SU-DHL-6 (cell line): Measurements from ENCODE around the gene PTPRJ.

Source experiments
- H2AFZ ChIP-seq: fragments of 200-600 bp; sonication (generic); 2 replicates; pipeline ENCODE4 v1.6.1; 2014; ENCODE audit warnings: low read depth, mild to moderate bottlenecking, moderate library complexity, mixed read lengths, antibody characterized with exemption, low read length; ENCODE audit not compliant: severe bottlenecking
- H3F3A ChIP-seq: fragments of 200-600 bp; shearing (Covaris generic); 2 replicates; pipeline ENCODE4 v1.6.0; 2016; ENCODE audit warnings: antibody characterized with exemption, mild to moderate bottlenecking; ENCODE audit not compliant: insufficient read depth
- H3K27ac ChIP-seq: fragments of 200-600 bp; sonication (generic); 2 replicates; pipeline ENCODE4 v1.5.1; 2016; ENCODE audit warnings: low read depth, mild to moderate bottlenecking, low read length, moderate library complexity, mixed read lengths
- H3K27me3 ChIP-seq: fragments of 200-600 bp; sonication (generic), shearing (Covaris generic); 2 replicates; pipeline ENCODE4 v1.6.0; 2014; ENCODE audit warnings: mild to moderate bottlenecking, low read length
- H3K36me3 ChIP-seq: fragments of 200-600 bp; sonication (generic); 2 replicates; pipeline ENCODE4 v1.6.1; 2014; ENCODE audit warnings: mild to moderate bottlenecking, low read length, mixed read lengths
- H3K4me2 ChIP-seq: fragments of 300-600, 200-600 bp; shearing (Covaris generic), sonication (generic); 2 replicates; pipeline ENCODE4 v1.6.0; 2014; ENCODE audit warnings: low read length, low read depth, mild to moderate bottlenecking; ENCODE audit not compliant: poor library complexity, severe bottlenecking
- H3K4me3 ChIP-seq: fragments of 200-600 bp; sonication (generic); 2 replicates; pipeline ENCODE4 v1.5.1; 2014; ENCODE audit warnings: antibody characterized with exemption, low read length, mild to moderate bottlenecking, mixed read lengths; ENCODE audit not compliant: insufficient read depth, poor library complexity, severe bottlenecking
- H3K79me2 ChIP-seq: fragments of 200-600 bp; sonication (generic); 2 replicates; pipeline ENCODE4 v1.6.1; 2014; ENCODE audit warnings: mild to moderate bottlenecking, low read length, moderate library complexity; ENCODE audit not compliant: insufficient read depth
- H3K9ac ChIP-seq: fragments of 200-600 bp; sonication (generic); 2 replicates; pipeline ENCODE4 v1.7.0; 2014; ENCODE audit warnings: mild to moderate bottlenecking, low read length
- H3K9me2 ChIP-seq: fragments of 200-600 bp; sonication (generic); replicated peaks from 2 replicates; pipeline ENCODE4 v1.6.1; 2014; ENCODE audit warnings: low read length; ENCODE audit not compliant: insufficient read depth
- H3K9me3 ChIP-seq: fragments of 200-600 bp; sonication (generic); 2 replicates; pipeline ENCODE4 v1.6.1; 2014; ENCODE audit warnings: low read length, mixed read lengths; ENCODE audit not compliant: insufficient read depth
- H4K20me1 ChIP-seq: fragments of 200-600 bp; sonication (generic); 2 replicates; pipeline ENCODE4 v1.6.1; 2014; ENCODE audit warnings: low read depth, mild to moderate bottlenecking, antibody characterized with exemption, low read length, moderate library complexity, mixed read lengths
- CTCF ChIP-seq: fragments of 200-600 bp; sonication (generic); IDR thresholded peaks from one replicate; pipeline ENCODE4 v1.5.1; 2017; ENCODE audit warnings: antibody characterized with exemption, mild to moderate bottlenecking, low read length, moderate library complexity; ENCODE audit not compliant: insufficient read depth, poor library complexity, severe bottlenecking
- EZH2phosphoT487 ChIP-seq: fragments of 200-600 bp; sonication (generic), shearing (Covaris generic); conservative IDR thresholded peaks from 2 replicates; pipeline ENCODE4 v1.6.1; 2018; ENCODE audit warnings: mild to moderate bottlenecking, antibody characterized with exemption, low read length, moderate library complexity, mixed read lengths

Gene PTPRJ

GRCh38 chr11:47967577-47968525, 12.5 kb upstream of the PTPRJ start:
- no peak overlapping the region for H2AFZ ChIP-seq

GRCh38 chr11:47969401-47969800, 11.0 kb upstream of the PTPRJ start:
- H3K27me3 ChIP-seq: no peaks in the 10 kb centered on the region
- TF ChIP-seq EZH2phosphoT487 (no peak), CTCF (no peak)
- no peak overlapping the region for H3K9ac ChIP-seq
- no peaks in the 10 kb centered on the region for H3K79me2 ChIP-seq
- no peak overlapping the region for H3K4me3 ChIP-seq
- H3K4me2 ChIP-seq: no peak overlapping the region
- no peaks in the 10 kb centered on the region for H3K9me2 ChIP-seq
- no peak overlapping the region for H2AFZ ChIP-seq
- no peak overlapping the region for H3K27ac ChIP-seq
- no peaks in the 10 kb centered on the region for H4K20me1 ChIP-seq
- H3F3A ChIP-seq: no peaks in the 10 kb centered on the region
- H3K36me3 ChIP-seq: no peaks in the 10 kb centered on the region
- H3K9me3 ChIP-seq: no peaks in the 10 kb centered on the region

More at GRCh38 chr11:47967577-47968525, 12.5 kb upstream of the PTPRJ start:
- TF ChIP-seq CTCF: no peak
- no peak for TF ChIP-seq EZH2phosphoT487
- no peaks in the 10 kb centered on the region for H3K79me2 ChIP-seq
- H3K9me3 ChIP-seq: no peaks in the 10 kb centered on the region
- no peak overlapping the region for H3K27ac ChIP-seq
- H3K27me3 ChIP-seq: no peaks in the 10 kb centered on the region
- no peak overlapping the region for H3K4me3 ChIP-seq
- H3K36me3 ChIP-seq: no peaks in the 10 kb centered on the region
- H3F3A ChIP-seq: no peaks in the 10 kb centered on the region
- H3K4me2 ChIP-seq: no peak overlapping the region
- H3K9ac ChIP-seq: no peak overlapping the region
- no peaks in the 10 kb centered on the region for H3K9me2 ChIP-seq
- H4K20me1 ChIP-seq: no peaks in the 10 kb centered on the region

DNA sequence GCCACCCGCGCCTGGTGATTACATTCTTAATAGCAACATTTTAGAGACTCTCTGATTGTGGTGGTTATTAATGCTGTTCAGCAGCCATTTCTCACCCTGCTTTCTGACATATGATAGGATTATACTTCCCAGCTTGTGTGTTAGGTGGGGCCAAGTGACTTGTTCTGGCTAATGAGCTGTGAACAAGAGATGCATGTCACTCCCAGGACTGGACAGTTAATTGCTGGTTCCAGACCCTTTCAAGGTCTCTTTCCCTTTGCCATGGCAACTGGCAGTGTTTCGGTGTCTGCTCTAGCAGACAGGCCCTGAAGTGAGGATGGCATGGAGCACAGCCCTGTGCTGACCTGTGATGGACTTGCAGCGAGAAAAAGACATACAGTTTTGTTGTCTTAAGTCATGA, 8.9 kb upstream of the PTPRJ start:
- no peak overlapping the region for H3K9ac ChIP-seq
- H3K27ac ChIP-seq: no peak overlapping the region
- no peak overlapping the region for H2AFZ ChIP-seq
- H3K4me3 ChIP-seq: no peak overlapping the region
- no peak for TF ChIP-seq CTCF
- no peak for TF ChIP-seq EZH2phosphoT487
- no peaks in the 10 kb centered on the region for H3K27me3 ChIP-seq
- H3K9me3 ChIP-seq: no peaks in the 10 kb centered on the region
- no peak overlapping the region for H3K4me2 ChIP-seq
- H3K79me2 ChIP-seq: no peaks in the 10 kb centered on the region
- no peaks in the 10 kb centered on the region for H3K9me2 ChIP-seq
- H4K20me1 ChIP-seq: no peaks in the 10 kb centered on the region
- H3F3A ChIP-seq: no peaks in the 10 kb centered on the region
- no peaks in the 10 kb centered on the region for H3K36me3 ChIP-seq
